SK-N-SH (cell line): ENCODE results near the gene ZDHHC14. TPM values are rescaled to one million over a fixed set of nuclear protein-coding genes. Genes with fewer than 3 reads are reported as not detected.

Experiments
- CTCF ChIA-PET: fragments of 300-600, 350-600 bp; formaldehyde crosslinking; extraction: SDS; loops from one replicate; lab custom pipeline; 2021; lab: Yijun Ruan, JAX
- POLR2A ChIA-PET: fragments of 350-600 bp; sonication (Branson Sonifier 250); formaldehyde crosslinking; extraction: SDS; loops from one replicate; lab custom pipeline; 2020; ENCODE audit warnings: antibody characterized with exemption, inconsistent platforms; lab: Yijun Ruan, JAX
- DNase-seq: peaks from one replicate; pipeline ENCODE4 v3.0.0; 2012
- H2AFZ ChIP-seq: fragments of 200-600 bp; sonication (generic); 2 replicates; pipeline ENCODE4 v1.8.1; 2016; ENCODE audit warnings: antibody characterized with exemption, mild to moderate bottlenecking, low read depth
- H3F3A ChIP-seq: fragments of 200-600 bp; sonication (generic); replicated peaks from 2 replicates; pipeline ENCODE3; 2016; ENCODE audit warnings: antibody characterized with exemption, mild to moderate bottlenecking; ENCODE audit not compliant: insufficient read depth
- H3K27ac ChIP-seq, 2 experiments: fragments of 200-500 bp in 1 of 2; fragments of 200-600 bp in 1 of 2; sonication (Bioruptor generic) in 1 of 2; sonication (generic), shearing (Covaris generic) in 1 of 2; 2 replicates each; pipeline versions ENCODE4 v1.5.1 to v1.6.1; 2014 to 2016; ENCODE audit warnings: low read depth in 2 of 2, inconsistent platforms in 1 of 2, low read length in 1 of 2, mild to moderate bottlenecking in 1 of 2, mixed read lengths in 1 of 2
- H3K27me3 ChIP-seq: fragments of 200-600 bp; sonication (generic), shearing (Covaris generic); 2 replicates; pipeline ENCODE4 v1.6.1; 2016; ENCODE audit warnings: mixed run types; ENCODE audit not compliant: insufficient read depth
- H3K36me3 ChIP-seq, 2 experiments: fragments of 200-500 bp in 1 of 2; fragments of 200-600 bp in 1 of 2; sonication (Bioruptor generic) in 1 of 2; sonication (generic) in 1 of 2; replicated peaks in 1 of 2; 2 replicates each; pipeline versions ENCODE3 to v1.5.1; 2014 to 2016; ENCODE audit warnings: low read length in 1 of 2, mild to moderate bottlenecking in 1 of 2; ENCODE audit not compliant: insufficient read depth in 2 of 2, control insufficient read depth in 1 of 2
- H3K4me1 ChIP-seq, 2 experiments: fragments of 200-500 bp in 1 of 2; fragments of 200-600 bp in 1 of 2; sonication (Bioruptor generic) in 1 of 2; sonication (generic), shearing (Covaris generic) in 1 of 2; 2 replicates each; pipeline versions ENCODE4 v1.5.1 to v1.6.1; 2014 to 2016; ENCODE audit warnings: low read depth in 1 of 2, low read length in 1 of 2, mixed run types in 1 of 2; ENCODE audit not compliant: insufficient read depth in 2 of 2, control insufficient read depth in 1 of 2
- H3K4me2 ChIP-seq: fragments of 200-600 bp; sonication (generic), shearing (Covaris generic); 2 replicates; pipeline ENCODE4 v1.6.1; 2017; ENCODE audit warnings: mixed run types
- H3K4me3 ChIP-seq, 2 experiments: fragments of 200-500 bp in 1 of 2; fragments of 200-600 bp in 1 of 2; sonication (Bioruptor generic) in 1 of 2; sonication (generic), shearing (Covaris generic) in 1 of 2; 2 replicates each; pipeline versions ENCODE4 v1.5.1 to v1.8.1; 2014 to 2016; ENCODE audit warnings: low read depth in 2 of 2, inconsistent platforms in 1 of 2, low read length in 1 of 2, mild to moderate bottlenecking in 1 of 2, mixed read lengths in 1 of 2, moderate library complexity in 1 of 2
- H3K79me2 ChIP-seq: fragments of 200-600 bp; sonication (generic); 2 replicates; pipeline ENCODE4 v1.8.1; 2017; ENCODE audit warnings: mild to moderate bottlenecking; ENCODE audit not compliant: insufficient read depth
- H3K9ac ChIP-seq: fragments of 200-600 bp; sonication (generic); 2 replicates; pipeline ENCODE4 v1.6.1; 2017; ENCODE audit warnings: mixed run types
- H3K9me2 ChIP-seq: fragments of 200-600 bp; sonication (generic); 2 replicates; pipeline ENCODE4 v1.6.1; 2017; ENCODE audit warnings: mixed run types
- H3K9me3 ChIP-seq: fragments of 200-600 bp; sonication (generic); 2 replicates; pipeline ENCODE4 v1.6.1; 2017; ENCODE audit warnings: mixed run types, mild to moderate bottlenecking, moderate library complexity
- H4K20me1 ChIP-seq: fragments of 200-600 bp; sonication (generic); 2 replicates; pipeline ENCODE4 v1.6.1; 2017; ENCODE audit warnings: mild to moderate bottlenecking, mixed run types; ENCODE audit not compliant: insufficient read depth
- CHD2 ChIP-seq: fragments of 150-350 bp; IDR thresholded peaks from 2 replicates; pipeline ENCODE4 v1.6.1; 2018; ENCODE audit warnings: low read length; ENCODE audit not compliant: partially characterized antibody
- CTCF ChIP-seq: fragments of 200-600 bp; sonication (generic); IDR thresholded peaks from 2 replicates; pipeline ENCODE4 v1.6.1; 2017; ENCODE audit warnings: antibody characterized with exemption, mild to moderate bottlenecking, moderate library complexity
- EP300 ChIP-seq, 2 experiments: IDR thresholded peaks; 2 replicates each; pipeline versions ENCODE4 v1.4.0 to v1.6.1; 2012; ENCODE audit warnings: borderline replicate concordance in 1 of 2, low read depth in 1 of 2, low read length in 1 of 2
- EZH2phosphoT487 ChIP-seq: fragments of 200-600 bp; sonication (generic); IDR thresholded peaks from 2 replicates; pipeline ENCODE4 v1.6.1; 2017; ENCODE audit warnings: low read depth, mixed run types, mild to moderate bottlenecking, antibody characterized with exemption, moderate library complexity, borderline replicate concordance
- FOXM1 ChIP-seq: IDR thresholded peaks from 2 replicates; pipeline ENCODE4 v1.4.0; 2012; ENCODE audit warnings: low read depth, mild to moderate bottlenecking
- IRF3 ChIP-seq: fragments of 150-350 bp; IDR thresholded peaks from 2 replicates; pipeline ENCODE4 v1.6.1; 2016; ENCODE audit warnings: mild to moderate bottlenecking, low read depth, low read length
- MEF2A ChIP-seq: IDR thresholded peaks from 2 replicates; pipeline ENCODE4 v1.4.0; 2012; ENCODE audit warnings: low read depth, borderline replicate concordance
- RAD21 ChIP-seq: IDR thresholded peaks from 2 replicates; pipeline ENCODE4 v1.6.1; 2012; ENCODE audit warnings: mild to moderate bottlenecking, low read length
- REST ChIP-seq: IDR thresholded peaks from 2 replicates; pipeline ENCODE4 v1.6.1; 2012; ENCODE audit warnings: mild to moderate bottlenecking, low read depth, low read length, moderate library complexity
- RFX5 ChIP-seq: IDR thresholded peaks from 2 replicates; pipeline ENCODE4 v1.6.1; 2012; ENCODE audit warnings: mild to moderate bottlenecking, improper control_type of control experiment, low read length
- SIN3A ChIP-seq: IDR thresholded peaks from 2 replicates; pipeline ENCODE4 v1.6.1; 2012; ENCODE audit warnings: low read depth, mild to moderate bottlenecking, low read length, moderate library complexity, borderline replicate concordance
- SMC3 ChIP-seq: IDR thresholded peaks from 2 replicates; pipeline ENCODE4 v1.6.1; 2012; ENCODE audit warnings: low read depth, low read length, improper control_type of control experiment
- USF2 ChIP-seq: fragments of 150-350 bp; IDR thresholded peaks from 2 replicates; pipeline ENCODE4 v1.6.1; 2017; ENCODE audit warnings: antibody characterized with exemption, low read length, low read depth, borderline replicate concordance
- WGBS: methylation state at CpG from one replicate; pipeline ENCODE4 v1.1.6; 2017; ENCODE audit warnings: low lambda C conversion rate; 5-methylcytosine and 5-hydroxymethylcytosine counted together
- polyA plus RNA-seq, 3 experiments: library from polyadenylated mRNA; depleted of rRNA; stranded (reverse); fragments of >200 nt; gene quantifications; 2 replicates each; pipeline ENCODE4 v1.2.3, GENCODE V29; 2012

Gene ZDHHC14
- polyA plus RNA-seq, 1 of the 3 experiments (the other 2 are of a cell fraction), result 5.4 TPM

GRCh38 chr6:157637516-157637915 lies 256.5 kb downstream of the ZDHHC14 start (continued):
- TF ChIP-seq REST (no peak), EP300 (IDR thresholded peaks at IDR 0.05; ENCODE audit: borderline replicate concordance in 1 of 2, low read depth in 1 of 2, low read length in 1 of 2) (no peak), EZH2phosphoT487 (no peak), MEF2A (no peak), FOXM1 (no peak), RFX5 (no peak), IRF3 (no peak)

GRCh38 chr6:157637941-157638662 lies 257.1 kb downstream of the ZDHHC14 start:
- no peak overlapping the region for H3K4me2 ChIP-seq
- H4K20me1 ChIP-seq, result no peaks in the 10 kb centered on the region
- ChIA-PET POLR2A (no interaction called here), CTCF (no interaction called here)
- H3K4me1 ChIP-seq, result peaks cover 0 to 3% of the 10 kb centered on the region in 2 experiments; a peak in 1 of 4 replicates
- no peak for DNase-seq
- no peaks in the 10 kb centered on the region for H3F3A ChIP-seq
- H2AFZ ChIP-seq, result no peak overlapping the region
- H3K9me2 ChIP-seq, result no peaks in the 10 kb centered on the region
- no peaks in the 10 kb centered on the region for H3K27me3 ChIP-seq
- no peaks in the 10 kb centered on the region for H3K9me3 ChIP-seq
- no peak overlapping the region for H3K9ac ChIP-seq
- H3K79me2 ChIP-seq, result no peaks in the 10 kb centered on the region
- no peak for TF ChIP-seq USF2
- TF ChIP-seq SMC3, result no peak
- TF ChIP-seq SIN3A, result no peak
- no peak for TF ChIP-seq CHD2
- TF ChIP-seq RAD21, result no peak
- TF ChIP-seq CTCF, result no peak
- TF ChIP-seq, all 33 proteins: peak for 0
- 95% methylated on average over 7 of the region's 8 CpGs for WGBS
- Histone ChIP-seq H3K36me3 (no peaks in the 10 kb centered on the region), H3K4me3 (no peak overlapping the region), H3K27ac (no peak overlapping the region)
